ENCODE data around the gene OLFML2B.

OLFML2B gene

DNA sequence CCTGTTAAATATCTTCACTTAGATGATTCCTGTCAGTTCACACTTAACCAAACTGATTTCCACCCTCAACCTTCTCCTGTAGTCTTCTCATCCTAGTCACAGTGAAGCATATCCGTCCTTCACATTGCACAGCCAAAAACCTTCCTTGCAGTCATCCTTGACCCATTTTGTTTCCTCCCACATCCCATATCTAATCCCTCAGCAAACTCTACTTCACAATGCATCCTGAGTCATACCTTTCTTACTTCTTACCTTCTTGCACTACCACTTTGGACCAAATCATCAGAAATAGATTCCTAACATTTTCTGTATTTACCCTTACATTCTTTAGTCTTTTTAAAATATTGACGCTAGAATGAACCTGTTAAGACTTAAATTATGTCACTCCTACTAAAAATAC, 86.9 kb downstream of the OLFML2B start:
- Histone ChIP-seq H3K79me2 (ENCODE audit: insufficient read depth, low read length) (no peaks in the 10 kb centered on the region), H3K4me1 (ENCODE audit: insufficient read depth, low read length, poor library complexity, severe bottlenecking) (peaks cover 35% of the 10 kb centered on the region), H3K4me3 (ENCODE audit: low read length, poor library complexity, severe bottlenecking) (no peak overlapping the region), H3K4me2 (ENCODE audit: low read depth, low read length, poor library complexity, severe bottlenecking) (no peak overlapping the region), H3K9ac (ENCODE audit: low read depth, low read length, poor library complexity, severe bottlenecking) (no peak overlapping the region), H3K9me3 (ENCODE audit: insufficient read depth, low read depth, low read length) (no peaks in the 10 kb centered on the region), H4K20me1 (ENCODE audit: insufficient read depth, low read length, poor library complexity, severe bottlenecking) (no peaks in the 10 kb centered on the region), H3K27me3 (ENCODE audit: insufficient read depth, low read length, poor library complexity, severe bottlenecking) (no peaks in the 10 kb centered on the region), H3K9me2 (replicated peaks; ENCODE audit: low read depth, low read length) (no peaks in the 10 kb centered on the region), H3K36me3 (ENCODE audit: insufficient read depth, low read length) (peaks cover 23% of the 10 kb centered on the region; the same call in 1 of the 2 replicates), H2AFZ (ENCODE audit: low read length) (no peak overlapping the region), H3F3A (ENCODE audit: low read depth) (peaks cover 10% of the 10 kb centered on the region)
- no peak for TF ChIP-seq EZH2phosphoT487 (IDR thresholded peaks at IDR 0.05; ENCODE audit: borderline replicate concordance)
- TF ChIP-seq, protein P1, sequence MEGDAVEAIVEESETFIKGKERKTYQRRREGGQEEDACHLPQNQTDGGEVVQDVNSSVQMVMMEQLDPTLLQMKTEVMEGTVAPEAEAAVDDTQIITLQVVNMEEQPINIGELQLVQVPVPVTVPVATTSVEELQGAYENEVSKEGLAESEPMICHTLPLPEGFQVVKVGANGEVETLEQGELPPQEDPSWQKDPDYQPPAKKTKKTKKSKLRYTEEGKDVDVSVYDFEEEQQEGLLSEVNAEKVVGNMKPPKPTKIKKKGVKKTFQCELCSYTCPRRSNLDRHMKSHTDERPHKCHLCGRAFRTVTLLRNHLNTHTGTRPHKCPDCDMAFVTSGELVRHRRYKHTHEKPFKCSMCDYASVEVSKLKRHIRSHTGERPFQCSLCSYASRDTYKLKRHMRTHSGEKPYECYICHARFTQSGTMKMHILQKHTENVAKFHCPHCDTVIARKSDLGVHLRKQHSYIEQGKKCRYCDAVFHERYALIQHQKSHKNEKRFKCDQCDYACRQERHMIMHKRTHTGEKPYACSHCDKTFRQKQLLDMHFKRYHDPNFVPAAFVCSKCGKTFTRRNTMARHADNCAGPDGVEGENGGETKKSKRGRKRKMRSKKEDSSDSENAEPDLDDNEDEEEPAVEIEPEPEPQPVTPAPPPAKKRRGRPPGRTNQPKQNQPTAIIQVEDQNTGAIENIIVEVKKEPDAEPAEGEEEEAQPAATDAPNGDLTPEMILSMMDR (conservative IDR thresholded peaks at IDR 0.05; ENCODE audit: low read length), result no peak

DNA sequence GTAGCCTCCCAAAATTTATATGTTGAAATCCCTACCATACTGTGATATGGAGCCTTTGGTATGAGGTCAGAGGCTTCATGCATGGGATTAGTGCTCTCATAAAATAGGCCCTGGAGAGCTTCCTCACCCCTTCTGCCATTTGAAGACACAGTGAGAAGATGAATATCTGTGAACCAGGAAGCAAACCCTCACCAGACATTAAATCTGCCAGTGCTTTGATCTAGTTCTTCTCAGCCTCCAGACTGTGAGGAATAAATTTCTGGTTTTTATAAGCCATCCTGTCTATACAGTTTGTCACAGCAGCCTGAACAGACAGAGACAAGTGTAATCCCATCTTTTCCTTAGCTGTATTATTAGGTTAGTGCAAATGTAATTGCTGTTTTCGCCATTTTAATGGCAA, 88.4 kb downstream of the OLFML2B start:
- TF ChIP-seq, protein P1 (conservative IDR thresholded peaks at IDR 0.05; ENCODE audit: low read length), result no peak
- no peak for TF ChIP-seq EZH2phosphoT487 (IDR thresholded peaks at IDR 0.05; ENCODE audit: borderline replicate concordance)
- Histone ChIP-seq H4K20me1 (ENCODE audit: insufficient read depth, low read length, poor library complexity, severe bottlenecking) (no peaks in the 10 kb centered on the region), H2AFZ (ENCODE audit: low read length) (no peak overlapping the region), H3K9me2 (replicated peaks; ENCODE audit: low read depth, low read length) (no peaks in the 10 kb centered on the region), H3K4me1 (ENCODE audit: insufficient read depth, low read length, poor library complexity, severe bottlenecking) (peaks cover 35% of the 10 kb centered on the region), H3K9me3 (ENCODE audit: insufficient read depth, low read depth, low read length) (no peaks in the 10 kb centered on the region), H3K9ac (ENCODE audit: low read depth, low read length, poor library complexity, severe bottlenecking) (peak overlapping the region; percentile 53), H3K27me3 (ENCODE audit: insufficient read depth, low read length, poor library complexity, severe bottlenecking) (no peaks in the 10 kb centered on the region), H3K4me3 (ENCODE audit: low read length, poor library complexity, severe bottlenecking) (peak overlapping the region; percentile 62), H3K4me2 (ENCODE audit: low read depth, low read length, poor library complexity, severe bottlenecking) (peak overlapping the region; percentile 83), H3K36me3 (ENCODE audit: insufficient read depth, low read length) (peaks cover 14% of the 10 kb centered on the region; the same call in 1 of the 2 replicates), H3K79me2 (ENCODE audit: insufficient read depth, low read length) (no peaks in the 10 kb centered on the region), H3F3A (ENCODE audit: low read depth) (peaks cover 10% of the 10 kb centered on the region)

DNA sequence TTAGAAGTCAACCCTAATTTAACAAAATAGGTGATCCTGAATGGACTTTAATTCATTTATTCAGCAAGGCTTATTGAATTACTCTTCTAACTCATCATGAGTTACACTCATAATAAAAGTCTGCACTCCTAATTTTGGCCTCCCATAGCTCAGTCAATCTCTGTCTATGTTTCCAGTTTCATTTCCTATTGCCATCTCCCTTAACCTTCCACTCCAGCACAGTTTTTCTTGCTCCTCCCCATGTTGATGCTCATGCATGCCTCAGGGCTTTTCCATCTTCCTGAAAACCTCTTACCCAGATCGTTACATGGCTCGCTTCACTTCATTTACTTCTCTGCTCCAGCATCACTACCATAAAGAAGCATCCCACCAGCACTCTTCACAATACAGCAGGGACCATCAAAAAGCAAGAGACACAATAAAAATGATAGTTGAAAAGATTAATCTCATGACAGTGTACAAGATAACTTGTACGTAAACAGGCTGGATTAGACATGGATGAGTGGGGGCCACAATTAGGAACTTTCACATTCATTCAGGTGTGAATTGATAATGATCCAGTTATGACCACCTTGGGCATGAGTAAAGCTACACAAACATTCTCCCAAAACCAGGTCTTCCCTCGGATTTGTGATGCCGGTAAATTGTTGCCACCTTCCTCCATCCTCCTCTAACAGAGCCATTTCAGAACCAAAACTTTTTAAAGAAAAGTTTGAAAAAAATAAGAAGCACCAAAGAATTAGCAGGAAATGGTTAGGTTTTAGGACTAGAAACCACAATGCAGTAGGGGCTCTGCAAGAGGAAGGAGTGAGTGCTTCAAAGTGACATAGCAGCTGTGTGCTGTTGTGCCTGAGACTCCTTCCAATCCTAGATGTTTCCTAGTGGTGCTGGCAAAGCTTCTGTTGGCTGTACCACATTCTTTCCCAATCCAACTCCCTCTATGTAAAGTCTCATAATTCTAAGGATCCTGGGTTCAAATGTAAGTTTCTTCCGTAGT, 89.8 kb downstream of the OLFML2B start:
- Histone ChIP-seq H4K20me1 (ENCODE audit: insufficient read depth, low read length, poor library complexity, severe bottlenecking) (no peaks in the 10 kb centered on the region), H3K79me2 (ENCODE audit: insufficient read depth, low read length) (no peaks in the 10 kb centered on the region), H2AFZ (ENCODE audit: low read length) (no peak overlapping the region), H3K4me2 (ENCODE audit: low read depth, low read length, poor library complexity, severe bottlenecking) (peak overlapping the region; percentile 83), H3K9ac (ENCODE audit: low read depth, low read length, poor library complexity, severe bottlenecking) (peak overlapping the region; percentile 53), H3K9me2 (replicated peaks; ENCODE audit: low read depth, low read length) (no peaks in the 10 kb centered on the region), H3K4me1 (ENCODE audit: insufficient read depth, low read length, poor library complexity, severe bottlenecking) (peaks cover 35% of the 10 kb centered on the region), H3K9me3 (ENCODE audit: insufficient read depth, low read depth, low read length) (no peaks in the 10 kb centered on the region), H3K4me3 (ENCODE audit: low read length, poor library complexity, severe bottlenecking) (peak overlapping the region; percentile 62), H3F3A (ENCODE audit: low read depth) (peaks cover 10% of the 10 kb centered on the region), H3K36me3 (ENCODE audit: insufficient read depth, low read length) (peaks cover 24% of the 10 kb centered on the region; the same call in 1 of the 2 replicates), H3K27me3 (ENCODE audit: insufficient read depth, low read length, poor library complexity, severe bottlenecking) (no peaks in the 10 kb centered on the region)
- no peak for TF ChIP-seq EZH2phosphoT487 (IDR thresholded peaks at IDR 0.05; ENCODE audit: borderline replicate concordance)
- TF ChIP-seq, protein P1 (conservative IDR thresholded peaks at IDR 0.05; ENCODE audit: low read length), result no peak

Data from Loucy (cell line).